Breast epithelium (tissue), 3 donors: ENCODE data around the gene ART3.
"Not testable (repeated sequence)": the region's sequence is repeated elsewhere in the genome, so short reads cannot be mapped to it uniquely, and the experiment has no call there.

ENCODE experiments used
- POLR2A ChIP-seq: fragments of 450-650 bp; IDR thresholded peaks from one replicate; pipeline ENCODE4 v1.6.1; 2016; ENCODE audit warnings: antibody characterized with exemption, mild to moderate bottlenecking, moderate library complexity
- TF ChIP-seq, protein P1 (sequence below), 3 donors: fragments of 450-650 bp; IDR thresholded peaks; one replicate each; pipeline ENCODE4 v1.5.1; 2016 to 2017; ENCODE audit warnings: antibody characterized with exemption in 3 of 3, mild to moderate bottlenecking in 3 of 3, moderate library complexity in 3 of 3

DNA sequence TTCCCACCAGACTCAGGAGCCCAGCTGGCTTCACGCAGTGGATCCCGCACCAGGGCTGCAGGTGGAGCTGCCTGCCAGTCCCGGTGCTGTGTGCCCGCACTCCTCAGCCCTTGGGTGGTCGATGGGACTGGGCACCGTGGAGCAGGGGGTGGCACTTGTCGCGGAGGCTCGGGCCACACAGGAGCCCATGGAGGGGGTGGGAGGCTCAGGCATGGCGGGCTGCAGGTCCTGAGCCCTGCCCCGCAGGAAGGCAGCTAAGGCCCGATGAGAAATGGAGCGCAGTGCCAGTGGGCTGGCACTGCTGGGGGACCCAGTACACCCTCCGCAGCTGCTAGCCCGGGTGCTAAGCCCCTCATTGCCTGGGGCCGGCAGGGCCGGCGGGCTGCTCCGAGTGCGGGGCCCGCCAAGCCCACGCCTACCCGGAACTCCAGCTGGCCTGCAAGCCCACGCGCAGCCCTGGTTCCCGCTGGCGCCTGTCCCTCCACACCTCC is 23.9 kb upstream of the ART3 start:
- TF ChIP-seq, protein P1, sequence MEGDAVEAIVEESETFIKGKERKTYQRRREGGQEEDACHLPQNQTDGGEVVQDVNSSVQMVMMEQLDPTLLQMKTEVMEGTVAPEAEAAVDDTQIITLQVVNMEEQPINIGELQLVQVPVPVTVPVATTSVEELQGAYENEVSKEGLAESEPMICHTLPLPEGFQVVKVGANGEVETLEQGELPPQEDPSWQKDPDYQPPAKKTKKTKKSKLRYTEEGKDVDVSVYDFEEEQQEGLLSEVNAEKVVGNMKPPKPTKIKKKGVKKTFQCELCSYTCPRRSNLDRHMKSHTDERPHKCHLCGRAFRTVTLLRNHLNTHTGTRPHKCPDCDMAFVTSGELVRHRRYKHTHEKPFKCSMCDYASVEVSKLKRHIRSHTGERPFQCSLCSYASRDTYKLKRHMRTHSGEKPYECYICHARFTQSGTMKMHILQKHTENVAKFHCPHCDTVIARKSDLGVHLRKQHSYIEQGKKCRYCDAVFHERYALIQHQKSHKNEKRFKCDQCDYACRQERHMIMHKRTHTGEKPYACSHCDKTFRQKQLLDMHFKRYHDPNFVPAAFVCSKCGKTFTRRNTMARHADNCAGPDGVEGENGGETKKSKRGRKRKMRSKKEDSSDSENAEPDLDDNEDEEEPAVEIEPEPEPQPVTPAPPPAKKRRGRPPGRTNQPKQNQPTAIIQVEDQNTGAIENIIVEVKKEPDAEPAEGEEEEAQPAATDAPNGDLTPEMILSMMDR (IDR thresholded peaks at IDR 0.05), result not testable (repeated sequence)
- not testable (repeated sequence) for TF ChIP-seq POLR2A
